Karpas-422 (cell line): Measurements from ENCODE around the gene NCOR2. TPM values are rescaled to one million over a fixed set of nuclear protein-coding genes. Genes with fewer than 3 reads are reported as not detected.

Experiments
- DNase-seq: peaks from one replicate; pipeline ENCODE4 v3.0.0-alpha.2; 2015
- H2AFZ ChIP-seq: fragments of 200-600 bp; sonication (generic); 2 replicates; pipeline ENCODE4 v1.6.1; 2014; ENCODE audit warnings: antibody characterized with exemption, low read length, mixed read lengths
- H3K27ac ChIP-seq: fragments of 200-600 bp; sonication (generic); 2 replicates; pipeline ENCODE4 v1.5.1; 2014; ENCODE audit warnings: mild to moderate bottlenecking, low read length, moderate library complexity
- H3K27me3 ChIP-seq: fragments of 200-600 bp; sonication (generic); 2 replicates; pipeline ENCODE4 v1.6.1; 2014; ENCODE audit warnings: low read length, mixed read lengths
- H3K36me3 ChIP-seq: fragments of 200-600 bp; sonication (generic); 2 replicates; pipeline ENCODE4 v1.6.1; 2014; ENCODE audit warnings: low read length, mixed read lengths; ENCODE audit not compliant: insufficient read depth
- H3K4me1 ChIP-seq: fragments of 200-600 bp; sonication (generic); 2 replicates; pipeline ENCODE4 v1.6.1; 2014; ENCODE audit warnings: mild to moderate bottlenecking, low read length, mixed read lengths
- H3K4me2 ChIP-seq: fragments of 200-600 bp; sonication (generic); 2 replicates; pipeline ENCODE4 v1.6.1; 2014; ENCODE audit warnings: low read length, low read depth, mild to moderate bottlenecking; ENCODE audit not compliant: poor library complexity, severe bottlenecking
- H3K4me3 ChIP-seq: fragments of 200-600 bp; sonication (generic); 2 replicates; pipeline ENCODE4 v1.5.1; 2014; ENCODE audit warnings: mild to moderate bottlenecking, antibody characterized with exemption, low read length, mixed read lengths
- H3K79me2 ChIP-seq: fragments of 200-600 bp; sonication (generic); 2 replicates; pipeline ENCODE4 v1.6.1; 2014; ENCODE audit warnings: mild to moderate bottlenecking, low read length, mixed read lengths
- H3K9ac ChIP-seq: fragments of 200-600 bp; sonication (generic); 2 replicates; pipeline ENCODE4 v1.6.0; 2014; ENCODE audit warnings: low read length
- H3K9me2 ChIP-seq: fragments of 200-600 bp; sonication (generic), shearing (Covaris generic); replicated peaks from 2 replicates; pipeline ENCODE4 v1.6.0; 2014; ENCODE audit warnings: mild to moderate bottlenecking, low read length, moderate library complexity; ENCODE audit not compliant: insufficient read depth
- H3K9me3 ChIP-seq: fragments of 300-700, 200-600 bp; sonication (generic); 2 replicates; pipeline ENCODE4 v1.6.1; 2014; ENCODE audit warnings: low read length, mixed read lengths
- H4K20me1 ChIP-seq: fragments of 200-600 bp; sonication (generic); 2 replicates; pipeline ENCODE4 v1.6.1; 2014; ENCODE audit warnings: mild to moderate bottlenecking, antibody characterized with exemption, low read length, low read depth; ENCODE audit not compliant: insufficient read depth
- total RNA-seq: library from RNA; depleted of rRNA; stranded (reverse); fragments of >200 nt; shearing (Covaris generic); gene quantifications from 2 replicates; pipeline ENCODE4 v1.2.3, GENCODE V29; 2014; ENCODE audit warnings: low replicate concordance

NCOR2 gene
- total RNA-seq, 1 experiment from 2014 or later = 36.8 TPM

GRCh38 chr12:124529565-124530276 lies 37.7 kb downstream of the NCOR2 start:
- no peak for DNase-seq
- Histone ChIP-seq H3K4me3 (no peak overlapping the region), H3K9me3 (no peaks in the 10 kb centered on the region), H3K9me2 (no peaks in the 10 kb centered on the region), H3K27me3 (no peaks in the 10 kb centered on the region), H4K20me1 (peaks cover 40% of the 10 kb centered on the region), H3K27ac (no peak overlapping the region), H3K4me1 (peaks cover 4% of the 10 kb centered on the region; the same call in 1 of the 2 replicates), H3K36me3 (no peaks in the 10 kb centered on the region), H2AFZ (no peak overlapping the region), H3K79me2 (peaks cover 95% of the 10 kb centered on the region), H3K4me2 (no peak overlapping the region), H3K9ac (no peak overlapping the region)

- no peaks in the 10 kb centered on the region for H3K27me3 ChIP-seq
- no peaks in the 10 kb centered on the region for H3K9me3 ChIP-seq
- H3K4me3 ChIP-seq = no peak overlapping the region
- H4K20me1 ChIP-seq = peaks cover 44% of the 10 kb centered on the region
- H3K36me3 ChIP-seq = no peaks in the 10 kb centered on the region
- H3K9ac ChIP-seq = no peak overlapping the region
- no peak overlapping the region for H2AFZ ChIP-seq
- peaks cover 4% of the 10 kb centered on the region; the same call in 1 of the 2 replicates for H3K4me1 ChIP-seq
- no peak overlapping the region for H3K4me2 ChIP-seq
- H3K27ac ChIP-seq = no peak overlapping the region
- H3K79me2 ChIP-seq = peaks cover 95% of the 10 kb centered on the region
- no peak for DNase-seq
- no peaks in the 10 kb centered on the region for H3K9me2 ChIP-seq
Observed at GRCh38 chr12:124527861-124528561, 39.4 kb downstream of the NCOR2 start.

GRCh38 chr12:124525927-124526692 lies 41.3 kb downstream of the NCOR2 start:
- H3K4me2 ChIP-seq = no peak overlapping the region
- no peak overlapping the region for H2AFZ ChIP-seq
- H3K9me3 ChIP-seq = no peaks in the 10 kb centered on the region
- no peak overlapping the region for H3K4me3 ChIP-seq
- H3K36me3 ChIP-seq = no peaks in the 10 kb centered on the region
- no peak for DNase-seq
- H4K20me1 ChIP-seq = peaks cover 47% of the 10 kb centered on the region
- peaks cover 4% of the 10 kb centered on the region; the same call in 1 of the 2 replicates for H3K4me1 ChIP-seq
- H3K79me2 ChIP-seq = peaks cover 97% of the 10 kb centered on the region
- no peaks in the 10 kb centered on the region for H3K27me3 ChIP-seq
- H3K27ac ChIP-seq = no peak overlapping the region
- no peak overlapping the region for H3K9ac ChIP-seq
- H3K9me2 ChIP-seq = no peaks in the 10 kb centered on the region

- H3K36me3 ChIP-seq = no peaks in the 10 kb centered on the region
- no peak overlapping the region for H2AFZ ChIP-seq
- peaks cover 46% of the 10 kb centered on the region for H4K20me1 ChIP-seq
- H3K4me3 ChIP-seq = no peak overlapping the region
- no peaks in the 10 kb centered on the region for H3K9me2 ChIP-seq
- no peak for DNase-seq
- no peaks in the 10 kb centered on the region for H3K27me3 ChIP-seq
- no peak overlapping the region for H3K4me2 ChIP-seq
- H3K9me3 ChIP-seq = no peaks in the 10 kb centered on the region
- peaks cover 97% of the 10 kb centered on the region for H3K79me2 ChIP-seq
- H3K27ac ChIP-seq = no peak overlapping the region
- H3K4me1 ChIP-seq = peaks cover 3% of the 10 kb centered on the region; the same call in 1 of the 2 replicates
- no peak overlapping the region for H3K9ac ChIP-seq
Observed at GRCh38 chr12:124525455-124525854, 42.0 kb downstream of the NCOR2 start.

- Histone ChIP-seq H3K79me2 (peaks cover 97% of the 10 kb centered on the region), H3K9me2 (no peaks in the 10 kb centered on the region), H3K27ac (no peak overlapping the region), H3K9ac (no peak overlapping the region), H3K4me1 (no peaks in the 10 kb centered on the region), H3K4me3 (no peak overlapping the region), H3K27me3 (no peaks in the 10 kb centered on the region), H4K20me1 (peaks cover 51% of the 10 kb centered on the region), H3K4me2 (no peak overlapping the region), H3K9me3 (no peaks in the 10 kb centered on the region), H3K36me3 (no peaks in the 10 kb centered on the region), H2AFZ (no peak overlapping the region)
- no peak for DNase-seq
Observed at GRCh38 chr12:124524231-124524925, 43.0 kb downstream of the NCOR2 start.

- Histone ChIP-seq H3K4me2 (no peak overlapping the region), H3K9me2 (no peaks in the 10 kb centered on the region), H3K4me3 (no peak overlapping the region), H3K4me1 (no peaks in the 10 kb centered on the region), H3K79me2 (peaks cover 99% of the 10 kb centered on the region), H4K20me1 (peaks cover 55% of the 10 kb centered on the region), H3K36me3 (no peaks in the 10 kb centered on the region), H3K27me3 (no peaks in the 10 kb centered on the region), H2AFZ (no peak overlapping the region), H3K27ac (no peak overlapping the region), H3K9ac (no peak overlapping the region), H3K9me3 (no peaks in the 10 kb centered on the region)
- DNase-seq = no peak
Observed at GRCh38 chr12:124523071-124523470, 44.3 kb downstream of the NCOR2 start.

- Histone ChIP-seq H3K9ac (no peak overlapping the region), H3K79me2 (peaks cover 99% of the 10 kb centered on the region), H3K27me3 (no peaks in the 10 kb centered on the region), H3K27ac (no peak overlapping the region), H3K4me2 (no peak overlapping the region), H3K9me2 (no peaks in the 10 kb centered on the region), H3K9me3 (no peaks in the 10 kb centered on the region), H3K4me1 (no peaks in the 10 kb centered on the region), H3K36me3 (no peaks in the 10 kb centered on the region), H2AFZ (no peak overlapping the region), H4K20me1 (peaks cover 60% of the 10 kb centered on the region), H3K4me3 (no peak overlapping the region)
- no peak for DNase-seq
Observed at GRCh38 chr12:124520907-124521306, 46.5 kb downstream of the NCOR2 start.
